HCT116 (cell line): ENCODE results near the gene MIPEP. TPM values are rescaled to one million over a fixed set of nuclear protein-coding genes. Genes with fewer than 3 reads are reported as not detected.

Experiments
- ATAC-seq: fragments of 200-7000 bp; cut with Tn5 transposase; 2 replicates; pipeline ENCODE4 v1.9.1; 2020; ENCODE audit warnings: mild to moderate bottlenecking, moderate library complexity
- BruUV-seq: library from RNA; stranded (reverse); fragments of 400-500 nt; replicated peaks from 2 replicates; lab custom pipeline; 2021; lab: Mats Ljungman, UMichigan
- CTCF ChIA-PET: fragments of 300-600 bp; sonication (Branson Sonifier 250); formaldehyde crosslinking; loops from one replicate; lab custom pipeline; 2021; ENCODE audit warnings: antibody characterized with exemption; lab: Charles Lee
- POLR2A ChIA-PET: fragments of 300-600, 350-600 bp; sonication (Branson Sonifier 250); formaldehyde crosslinking; loops from one replicate; lab custom pipeline; 2021; ENCODE audit warnings: antibody characterized with exemption; lab: Charles Lee
- RAD21 ChIA-PET, 2 experiments: fragments of 300-600 bp; sonication (Branson Sonifier 250); formaldehyde crosslinking; loops; one replicate each; lab custom pipeline; 2023; ENCODE audit warnings: low total read pairs in 2 of 2; ENCODE audit not compliant: uncharacterized antibody in 2 of 2, unreplicated experiment in 2 of 2, low non-redundant PET in 1 of 2; lab: Charles Lee
- DNase-seq: peaks from one replicate; pipeline ENCODE4 v3.0.0-alpha.2; 2010; ENCODE audit warnings: low read depth, low spot score
- H2AFZ ChIP-seq: fragments of 200-600 bp; shearing (Covaris generic), sonication (generic); 2 replicates; pipeline ENCODE4 v1.6.1; 2017; ENCODE audit warnings: low read depth, mixed run types, mixed read lengths, antibody characterized with exemption, low read length; ENCODE audit not compliant: poor library complexity, severe bottlenecking
- H3K27ac ChIP-seq: 2 replicates; pipeline ENCODE4 v1.5.1; 2012; ENCODE audit warnings: low read depth, low read length
- H3K27me3 ChIP-seq: fragments of 200-600 bp; sonication (generic); 2 replicates; pipeline ENCODE4 v1.6.1; 2016; ENCODE audit warnings: mixed run types, low read length, mixed read lengths; ENCODE audit not compliant: insufficient read depth
- H3K36me3 ChIP-seq, 2 experiments: fragments of 200-500 bp in 1 of 2; fragments of 200-600 bp in 1 of 2; sonication (Bioruptor generic) in 1 of 2; sonication (generic) in 1 of 2; 2 replicates each; pipeline versions ENCODE4 v1.5.1 to v1.6.1; 2014 to 2016; ENCODE audit warnings: low read length in 2 of 2, inconsistent platforms in 1 of 2, mixed read lengths in 1 of 2, mixed run types in 1 of 2; ENCODE audit not compliant: insufficient read depth in 2 of 2, control insufficient read depth in 1 of 2
- H3K4me1 ChIP-seq, 2 experiments: fragments of 200-600 bp in 1 of 2; sonication (generic) in 1 of 2; 2 replicates each; pipeline versions ENCODE4 v1.5.1 to v1.6.1; 2012 to 2017; ENCODE audit warnings: low read length in 2 of 2, inconsistent platforms in 1 of 2, mild to moderate bottlenecking in 1 of 2, mixed read lengths in 1 of 2, mixed run types in 1 of 2, moderate library complexity in 1 of 2; ENCODE audit not compliant: insufficient read depth in 2 of 2, control insufficient read depth in 1 of 2
- H3K4me2 ChIP-seq: fragments of 200-600 bp; sonication (generic); 2 replicates; pipeline ENCODE4 v1.6.1; 2017; ENCODE audit warnings: mixed run types, low read length, mixed read lengths
- H3K4me3 ChIP-seq, 2 experiments: fragments of 200-600 bp in 1 of 2; sonication (generic) in 1 of 2; replicated peaks in 1 of 2; 2 replicates each; pipeline ENCODE4 v1.5.1; 2011 to 2016; ENCODE audit warnings: low read length in 2 of 2, control low read depth in 1 of 2, low read depth in 1 of 2, mild to moderate bottlenecking in 1 of 2, mixed read lengths in 1 of 2, mixed run types in 1 of 2
- H3K79me2 ChIP-seq: fragments of 200-600 bp; sonication (generic); 2 replicates; pipeline ENCODE4 v1.6.1; 2017; ENCODE audit warnings: mild to moderate bottlenecking, mixed run types, low read length, moderate library complexity, mixed read lengths; ENCODE audit not compliant: insufficient read depth
- H3K9ac ChIP-seq: fragments of 200-600 bp; sonication (generic); 2 replicates; pipeline ENCODE4 v1.6.1; 2016; ENCODE audit warnings: low read length, mixed read lengths
- H3K9me2 ChIP-seq: fragments of 200-600 bp; sonication (generic), shearing (Covaris generic); 2 replicates; pipeline ENCODE4 v1.6.1; 2017; ENCODE audit warnings: mixed run types, mild to moderate bottlenecking, moderate library complexity; ENCODE audit not compliant: insufficient read depth
- H3K9me3 ChIP-seq, 2 experiments: fragments of 200-500 bp in 1 of 2; fragments of 200-600 bp in 1 of 2; sonication (Bioruptor generic) in 1 of 2; sonication (generic) in 1 of 2; 2 replicates each; pipeline ENCODE4 v1.6.1; 2014 to 2017; ENCODE audit warnings: low read length in 2 of 2, mixed read lengths in 2 of 2, inconsistent platforms in 1 of 2, low read depth in 1 of 2, mild to moderate bottlenecking in 1 of 2, mixed run types in 1 of 2, moderate library complexity in 1 of 2; ENCODE audit not compliant: control insufficient read depth in 1 of 2, insufficient read depth in 1 of 2
- H4K20me1 ChIP-seq: fragments of 200-600 bp; sonication (generic), shearing (Covaris generic); 2 replicates; pipeline ENCODE4 v1.6.1; 2017; ENCODE audit warnings: mixed run types, mild to moderate bottlenecking, moderate library complexity; ENCODE audit not compliant: insufficient read depth
- CBX3 ChIP-seq: IDR thresholded peaks from 2 replicates; pipeline ENCODE4 v1.6.1; 2012; ENCODE audit warnings: low read depth
- CTCF ChIP-seq, 3 experiments: fragments of 200-600 bp in 1 of 3; sonication (generic) in 1 of 3; IDR thresholded peaks in 2 of 3; conservative IDR thresholded peaks in 1 of 3; 2 replicates each; pipeline ENCODE4 v1.5.1; 2012 to 2017; ENCODE audit warnings: low read depth in 2 of 3, low read length in 2 of 3, antibody characterized with exemption in 1 of 3, borderline replicate concordance in 1 of 3, control low read depth in 1 of 3, mild to moderate bottlenecking in 1 of 3, mixed read lengths in 1 of 3, mixed run types in 1 of 3, moderate library complexity in 1 of 3; ENCODE audit not compliant: insufficient read depth in 1 of 3
- EGR1 ChIP-seq: IDR thresholded peaks from 2 replicates; pipeline ENCODE4 v1.6.1; 2012; ENCODE audit warnings: low read depth
- ELF1 ChIP-seq: IDR thresholded peaks from 2 replicates; pipeline ENCODE4 v1.6.1; 2012; ENCODE audit warnings: low read depth, borderline replicate concordance
- EZH2 ChIP-seq: fragments of 200-600 bp; sonication (generic); IDR thresholded peaks from 2 replicates; pipeline ENCODE4 v1.6.1; 2017; ENCODE audit warnings: antibody characterized with exemption, mixed run types
- EZH2phosphoT487 ChIP-seq: fragments of 200-600 bp; IDR thresholded peaks from 2 replicates; pipeline ENCODE4 v1.6.1; 2018; ENCODE audit warnings: antibody characterized with exemption, borderline replicate concordance
- FOSL1 ChIP-seq: IDR thresholded peaks from 2 replicates; pipeline ENCODE4 v1.6.1; 2012; ENCODE audit warnings: low read depth
- POLR2AphosphoS5 ChIP-seq: IDR thresholded peaks from 2 replicates; pipeline ENCODE4 v1.6.1; 2011; ENCODE audit warnings: mild to moderate bottlenecking, low read depth, low read length, moderate library complexity
- RAD21 ChIP-seq: IDR thresholded peaks from 2 replicates; pipeline ENCODE4 v1.6.1; 2012; ENCODE audit warnings: low read depth, mild to moderate bottlenecking
- SIN3A ChIP-seq: IDR thresholded peaks from 2 replicates; pipeline ENCODE4 v1.6.1; 2012; ENCODE audit warnings: low read depth
- SRF ChIP-seq: IDR thresholded peaks from 2 replicates; pipeline ENCODE4 v1.6.1; 2012; ENCODE audit warnings: low read depth
- TCF7L2 ChIP-seq: IDR thresholded peaks from 2 replicates; pipeline ENCODE4 v1.7.0; 2011; ENCODE audit warnings: borderline replicate concordance, inconsistent platforms; ENCODE audit not compliant: insufficient read depth, insufficient read length; ENCODE audit errors: extremely low read depth
- ZNF274 ChIP-seq: fragments of 200-500 bp; sonication (Bioruptor generic); IDR thresholded peaks from 2 replicates; pipeline ENCODE4 v1.6.1; 2014; ENCODE audit warnings: mild to moderate bottlenecking, low read depth, low read length, inconsistent platforms
- intact Hi-C: fragments of 100-400 bp; cut with micrococcal nuclease; formaldehyde crosslinking; loops from 2 replicates; pipeline ENCODE4 v1.10.0; 2022
- total RNA-seq: library from RNA; stranded (reverse); gene quantifications from one replicate; pipeline ENCODE4 v1.2.1, GENCODE V29; 2021; ENCODE audit not compliant: unreplicated experiment
- TF ChIP-seq, protein P1 (sequence below): IDR thresholded peaks from 2 replicates; pipeline ENCODE4 v1.6.1; 2012; ENCODE audit warnings: low read depth
- TF ChIP-seq, protein P2 (sequence below): IDR thresholded peaks from 2 replicates; pipeline ENCODE4 v1.6.1; 2011; ENCODE audit warnings: mild to moderate bottlenecking, low read length, moderate library complexity; ENCODE audit not compliant: insufficient replicate concordance; ENCODE audit errors: extremely low read depth
- TF ChIP-seq, protein P3 (sequence below): IDR thresholded peaks from 2 replicates; pipeline ENCODE4 v1.6.1; 2012

MIPEP gene
- total RNA-seq, 1 experiment from 2014 or later: 33.3 TPM

DNA sequence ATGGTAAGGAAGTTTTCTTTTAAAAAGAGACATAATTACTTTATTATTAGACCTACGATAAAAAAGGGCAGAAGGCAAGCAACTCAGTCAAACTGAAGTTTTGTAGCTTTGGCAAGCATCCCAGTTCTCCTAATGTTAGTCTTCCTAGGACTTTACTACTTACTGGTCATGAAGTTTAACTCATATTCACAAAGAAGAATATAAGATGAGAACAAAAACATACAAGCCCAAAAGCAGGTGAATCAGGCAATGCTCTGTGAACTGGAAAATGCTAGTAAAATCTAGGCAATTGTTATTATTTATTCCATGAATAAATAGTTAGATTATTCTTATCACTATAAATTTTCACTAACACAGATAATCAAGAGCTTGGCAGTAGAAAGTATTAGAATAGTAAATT is 85.0 kb downstream of the MIPEP start:
- ChIA-PET POLR2A (no interaction called here), RAD21 (no interaction called here), CTCF (no interaction called here)
- no peak for ATAC-seq
- Histone ChIP-seq H3K9me2 (no peaks in the 10 kb centered on the region), H4K20me1 (no peaks in the 10 kb centered on the region), H3K4me3 (no peak overlapping the region), H3K36me3 (no peaks in the 10 kb centered on the region; a peak in 1 of 4 replicates), H3K4me2 (no peak overlapping the region), H2AFZ (no peak overlapping the region), H3K79me2 (no peaks in the 10 kb centered on the region), H3K4me1 (no peaks in the 10 kb centered on the region), H3K9ac (no peak overlapping the region), H3K27ac (no peak overlapping the region), H3K27me3 (no peaks in the 10 kb centered on the region), H3K9me3 (no peaks in the 10 kb centered on the region)
- intact Hi-C loops: no loop called here
- no peak for TF ChIP-seq ZNF274
- TF ChIP-seq, protein P1, sequence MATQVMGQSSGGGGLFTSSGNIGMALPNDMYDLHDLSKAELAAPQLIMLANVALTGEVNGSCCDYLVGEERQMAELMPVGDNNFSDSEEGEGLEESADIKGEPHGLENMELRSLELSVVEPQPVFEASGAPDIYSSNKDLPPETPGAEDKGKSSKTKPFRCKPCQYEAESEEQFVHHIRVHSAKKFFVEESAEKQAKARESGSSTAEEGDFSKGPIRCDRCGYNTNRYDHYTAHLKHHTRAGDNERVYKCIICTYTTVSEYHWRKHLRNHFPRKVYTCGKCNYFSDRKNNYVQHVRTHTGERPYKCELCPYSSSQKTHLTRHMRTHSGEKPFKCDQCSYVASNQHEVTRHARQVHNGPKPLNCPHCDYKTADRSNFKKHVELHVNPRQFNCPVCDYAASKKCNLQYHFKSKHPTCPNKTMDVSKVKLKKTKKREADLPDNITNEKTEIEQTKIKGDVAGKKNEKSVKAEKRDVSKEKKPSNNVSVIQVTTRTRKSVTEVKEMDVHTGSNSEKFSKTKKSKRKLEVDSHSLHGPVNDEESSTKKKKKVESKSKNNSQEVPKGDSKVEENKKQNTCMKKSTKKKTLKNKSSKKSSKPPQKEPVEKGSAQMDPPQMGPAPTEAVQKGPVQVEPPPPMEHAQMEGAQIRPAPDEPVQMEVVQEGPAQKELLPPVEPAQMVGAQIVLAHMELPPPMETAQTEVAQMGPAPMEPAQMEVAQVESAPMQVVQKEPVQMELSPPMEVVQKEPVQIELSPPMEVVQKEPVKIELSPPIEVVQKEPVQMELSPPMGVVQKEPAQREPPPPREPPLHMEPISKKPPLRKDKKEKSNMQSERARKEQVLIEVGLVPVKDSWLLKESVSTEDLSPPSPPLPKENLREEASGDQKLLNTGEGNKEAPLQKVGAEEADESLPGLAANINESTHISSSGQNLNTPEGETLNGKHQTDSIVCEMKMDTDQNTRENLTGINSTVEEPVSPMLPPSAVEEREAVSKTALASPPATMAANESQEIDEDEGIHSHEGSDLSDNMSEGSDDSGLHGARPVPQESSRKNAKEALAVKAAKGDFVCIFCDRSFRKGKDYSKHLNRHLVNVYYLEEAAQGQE: no peak
- no peak for TF ChIP-seq RAD21
- no peak for TF ChIP-seq SRF
- no peak for TF ChIP-seq SIN3A
- TF ChIP-seq POLR2AphosphoS5: no peak
- no peak for TF ChIP-seq EZH2phosphoT487
- no peak for TF ChIP-seq ELF1
- TF ChIP-seq, protein P2, sequence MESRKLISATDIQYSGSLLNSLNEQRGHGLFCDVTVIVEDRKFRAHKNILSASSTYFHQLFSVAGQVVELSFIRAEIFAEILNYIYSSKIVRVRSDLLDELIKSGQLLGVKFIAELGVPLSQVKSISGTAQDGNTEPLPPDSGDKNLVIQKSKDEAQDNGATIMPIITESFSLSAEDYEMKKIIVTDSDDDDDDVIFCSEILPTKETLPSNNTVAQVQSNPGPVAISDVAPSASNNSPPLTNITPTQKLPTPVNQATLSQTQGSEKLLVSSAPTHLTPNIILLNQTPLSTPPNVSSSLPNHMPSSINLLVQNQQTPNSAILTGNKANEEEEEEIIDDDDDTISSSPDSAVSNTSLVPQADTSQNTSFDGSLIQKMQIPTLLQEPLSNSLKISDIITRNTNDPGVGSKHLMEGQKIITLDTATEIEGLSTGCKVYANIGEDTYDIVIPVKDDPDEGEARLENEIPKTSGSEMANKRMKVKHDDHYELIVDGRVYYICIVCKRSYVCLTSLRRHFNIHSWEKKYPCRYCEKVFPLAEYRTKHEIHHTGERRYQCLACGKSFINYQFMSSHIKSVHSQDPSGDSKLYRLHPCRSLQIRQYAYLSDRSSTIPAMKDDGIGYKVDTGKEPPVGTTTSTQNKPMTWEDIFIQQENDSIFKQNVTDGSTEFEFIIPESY: no peak
- TF ChIP-seq FOSL1: no peak
- no peak for TF ChIP-seq EGR1
- TF ChIP-seq CTCF (IDR thresholded peaks at IDR 0.05 in 2 of 3, conservative IDR thresholded peaks at IDR 0.05 in 1 of 3; ENCODE audit: borderline replicate concordance in 1 of 3, insufficient read depth in 1 of 3, low read depth in 2 of 3, low read length in 2 of 3): no peak
- no peak for TF ChIP-seq EZH2
- no peak for TF ChIP-seq TCF7L2
- no peak for TF ChIP-seq CBX3
- TF ChIP-seq, protein P3, sequence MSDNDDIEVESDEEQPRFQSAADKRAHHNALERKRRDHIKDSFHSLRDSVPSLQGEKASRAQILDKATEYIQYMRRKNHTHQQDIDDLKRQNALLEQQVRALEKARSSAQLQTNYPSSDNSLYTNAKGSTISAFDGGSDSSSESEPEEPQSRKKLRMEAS: no peak
- no TSS peak for BruUV-seq
- DNase-seq: no peak
